T-cell (primary cell): ENCODE data around the gene LRP10. TPM values are rescaled to one million over a fixed set of nuclear protein-coding genes. Genes with fewer than 3 reads are reported as not detected.

Experiments used
- ATAC-seq, 4 experiments: fragments of 200-7000 bp in 3 of 4; fragments of 150-1000 bp in 1 of 4; cut with Tn5 transposase; replicated peaks in 1 of 4; 1 replicate in 3 of 4; 2 replicates in 1 of 4; pipeline ENCODE4 v1.10.0; 2021; ENCODE audit warnings: moderate library complexity in 3 of 4, mild to moderate bottlenecking in 2 of 4, moderate number of reproducible peaks in 1 of 4
- CTCF ChIA-PET, 2 donors: fragments of 300-600 bp; sonication (Branson Sonifier 250); formaldehyde crosslinking; loops; one replicate each; lab custom pipeline; 2022; ENCODE audit warnings: antibody characterized with exemption in 2 of 2; lab: Charles Lee
- POLR2A ChIA-PET, 2 donors: fragments of 300-600 bp; sonication (Branson Sonifier 250); formaldehyde crosslinking; loops; one replicate each; lab custom pipeline; 2022; ENCODE audit warnings: antibody characterized with exemption in 2 of 2; lab: Charles Lee
- DNase-seq, 35 experiments: peaks; one replicate each; pipeline versions ENCODE4 v3.0.0 to v3.0.0-alpha.2; 2013 to 2023
- H3K27ac ChIP-seq: one replicate; pipeline ENCODE4 v1.5.1; 2013; ENCODE audit warnings: low read length
- H3K27me3 ChIP-seq, 2 experiments: replicated peaks in 1 of 2; 1 replicate in 1 of 2; 2 replicates in 1 of 2; pipeline versions ENCODE4 v1.6.1 to v1.7.0; 2013; ENCODE audit warnings: low read length in 1 of 2, mixed read lengths in 1 of 2; ENCODE audit not compliant: control insufficient read depth in 2 of 2, insufficient read depth in 2 of 2; ENCODE audit errors: extremely low read depth in 1 of 2
- H3K36me3 ChIP-seq, 2 donors: 1 replicate in 1 of 2; 2 replicates in 1 of 2; pipeline versions ENCODE4 v1.6.1 to v1.7.0; 2013; ENCODE audit warnings: low read length in 1 of 2; ENCODE audit not compliant: control insufficient read depth in 2 of 2, insufficient read depth in 1 of 2; ENCODE audit errors: extremely low read depth in 1 of 2
- H3K4me1 ChIP-seq, 2 experiments: 1 replicate in 1 of 2; 2 replicates in 1 of 2; pipeline versions ENCODE4 v1.6.1 to v1.7.0; 2013; ENCODE audit warnings: low read length in 2 of 2, mixed read lengths in 1 of 2; ENCODE audit not compliant: insufficient read depth in 2 of 2, control insufficient read depth in 1 of 2; ENCODE audit errors: extremely low read depth in 1 of 2
- H3K4me3 ChIP-seq, 2 donors: 1 replicate in 1 of 2; 2 replicates in 1 of 2; pipeline versions ENCODE4 v1.5.1 to v1.7.0; 2013; ENCODE audit warnings: mild to moderate bottlenecking in 2 of 2, low read length in 1 of 2, moderate library complexity in 1 of 2; ENCODE audit not compliant: control insufficient read depth in 1 of 2; ENCODE audit errors: extremely low read depth in 1 of 2
- H3K9me3 ChIP-seq: 2 replicates; pipeline ENCODE4 v1.7.0; 2013
- H3K27ac Mint-ChIP-seq, 2 donors: one replicate each; pipeline ENCODE4 v1.8.0; 2020 to 2021; ENCODE audit warnings: mild to moderate bottlenecking in 2 of 2, mixed read lengths in 2 of 2
- H3K27me3 Mint-ChIP-seq, 2 donors: one replicate each; pipeline ENCODE4 v1.8.0; 2021 to 2022; ENCODE audit warnings: mixed read lengths in 2 of 2
- H3K36me3 Mint-ChIP-seq: one replicate; pipeline ENCODE4 v1.8.0; 2021; ENCODE audit warnings: mixed read lengths
- H3K4me1 Mint-ChIP-seq, 3 donors: one replicate each; pipeline ENCODE4 v1.8.0; 2020 to 2022; ENCODE audit warnings: mixed read lengths in 3 of 3, mild to moderate bottlenecking in 1 of 3
- H3K4me3 Mint-ChIP-seq, 3 donors: one replicate each; pipeline ENCODE4 v1.8.0; 2020 to 2022; ENCODE audit warnings: mild to moderate bottlenecking in 3 of 3, mixed read lengths in 3 of 3, moderate library complexity in 3 of 3
- H3K9me3 Mint-ChIP-seq, 3 donors: one replicate each; pipeline ENCODE4 v1.8.0; 2020 to 2022; ENCODE audit warnings: mixed read lengths in 3 of 3
- WGBS: methylation state at CpG from one replicate; pipeline ENCODE4 v1.1.5; 2013; ENCODE audit warnings: missing lambda C conversion rate; ENCODE audit not compliant: insufficient coverage; 5-methylcytosine and 5-hydroxymethylcytosine counted together
- total RNA-seq, 35 experiments: library from RNA in 6 of 35; stranded (reverse) in 6 of 35; fragments of 120-200 nt in 1 of 35; gene quantifications; one replicate each; pipeline versions ENCODE4 v1.2.1 to v1.2.4 and lab custom pipeline; 2013 to 2026

LRP10 gene
- total RNA-seq, 5 donors from 2014 or later (not counting 1 experiment from before 2014, with no cell fraction given), result 67.0 to 103 (median 89.9) TPM

DNA sequence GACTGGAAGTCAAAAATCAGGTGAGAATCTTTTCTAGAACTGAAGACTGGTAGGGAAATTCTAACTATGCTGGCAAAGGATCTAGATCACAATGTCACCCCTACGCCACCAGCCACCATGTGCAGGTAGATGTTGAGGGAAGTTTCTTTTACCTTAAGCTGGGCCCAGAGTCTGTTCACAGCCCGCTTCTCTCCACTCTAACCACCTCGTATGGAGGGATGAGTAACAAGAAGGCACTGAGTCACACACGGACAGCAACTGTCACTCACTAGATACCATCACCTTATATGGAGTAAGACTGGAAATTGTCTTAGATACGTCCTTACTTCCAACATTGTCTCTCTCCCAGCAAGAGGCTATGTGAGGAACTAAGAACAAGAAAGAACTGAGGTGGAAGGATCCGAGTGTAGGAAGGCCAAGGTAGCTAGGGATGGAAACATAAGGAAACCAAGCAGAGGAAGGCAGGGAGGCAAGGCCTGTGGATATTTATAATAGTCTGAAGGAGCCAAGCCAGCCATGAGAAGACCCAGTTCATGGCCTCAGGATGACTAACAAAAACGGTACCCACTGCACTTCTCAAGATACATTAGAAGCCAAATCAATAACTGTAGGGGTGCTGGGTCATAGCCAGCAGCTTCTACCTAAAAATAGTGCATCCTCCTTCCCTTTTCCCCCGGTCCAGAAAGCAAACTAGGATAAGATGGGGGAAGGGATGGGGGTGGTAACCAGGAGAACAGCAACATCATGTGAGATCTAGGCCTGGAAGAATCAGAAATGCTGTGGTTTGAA is 27.0 kb downstream of the LRP10 start:
- ChIA-PET CTCF (interaction anchor here in 1 of 2 donors (0.6 to 2.7 kb wide), 3 partner anchors 10 to 29 kb away, joined by 3 to 12 read pairs (median 3); no protein-coding TSS in a partner anchor), POLR2A (no interaction called here)
- Histone ChIP-seq H3K4me3 (no peak overlapping the region), H3K4me1 (peaks cover 2 to 10% of the 10 kb centered on the region in 2 experiments), H3K36me3 (peaks cover 8 to 31% of the 10 kb centered on the region in 2 donors), H3K9me3 (no peaks in the 10 kb centered on the region), H3K27ac (no peak overlapping the region), H3K27me3 (no peaks in the 10 kb centered on the region)
- WGBS, result no CpG with 5 or more reads among the region's 8 CpGs
- Mint-ChIP-seq H3K27me3 (no peaks in the 10 kb centered on the region), H3K4me1 (peaks cover 8 to 11% (median 10%) of the 10 kb centered on the region in 3 donors), H3K27ac (no peak overlapping the region), H3K9me3 (no peaks in the 10 kb centered on the region), H3K4me3 (no peak overlapping the region), H3K36me3 (peaks cover 25% of the 10 kb centered on the region)
- DNase-seq, result no peak
- ATAC-seq, result no peak

DNA sequence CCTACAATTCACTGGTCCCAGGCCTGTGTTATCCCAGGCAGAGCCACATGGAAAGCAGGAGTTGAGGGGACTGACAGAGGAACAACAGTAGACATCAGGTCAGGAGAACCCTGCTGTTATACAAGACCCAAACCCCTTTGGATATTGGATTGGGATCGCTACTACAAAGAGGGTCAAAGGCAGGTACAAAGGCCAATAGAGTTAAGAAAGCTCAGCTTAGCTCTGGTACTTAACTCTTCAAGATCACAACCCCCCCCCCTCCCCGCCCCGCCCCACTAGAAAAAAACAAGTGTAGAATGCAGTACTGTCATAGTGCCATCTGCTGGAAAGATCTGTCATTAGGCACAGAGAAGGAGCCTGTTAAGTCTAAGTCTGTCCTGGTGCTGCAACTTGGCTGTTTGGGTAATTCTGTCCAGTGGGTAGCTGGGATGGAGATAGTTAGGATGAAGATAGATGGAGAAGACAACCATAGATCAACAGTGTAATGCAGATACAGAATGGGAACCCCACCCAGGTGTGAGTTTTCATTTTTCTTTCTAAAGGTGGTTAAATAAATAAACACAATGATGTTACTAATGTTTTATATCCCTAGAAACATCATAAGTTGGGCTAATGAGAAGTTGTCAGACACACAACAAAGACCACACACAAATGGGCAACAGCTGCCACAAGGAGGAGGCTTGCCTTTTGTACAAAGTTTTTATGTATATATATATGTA is 28.7 kb downstream of the LRP10 start:
- H3K27ac ChIP-seq, result no peak overlapping the region
- H3K4me1 ChIP-seq, result peaks cover 2 to 10% of the 10 kb centered on the region in 2 experiments
- CTCF ChIA-PET, result interaction anchor here (0.6 to 2.7 kb wide), 24 partner anchors 10 to 343 kb away, joined by 3 to 23 read pairs (median 5); partner anchors contain the start of genes LRP10 (in 1 of the 2) and REM2 (in 1 of the 2)
- Mint-ChIP-seq H3K36me3 (peaks cover 36% of the 10 kb centered on the region), H3K27ac (peak overlapping the region in 1 of 2 donors; percentile 41), H3K4me3 (no peak overlapping the region), H3K4me1 (peaks cover 8 to 11% (median 9%) of the 10 kb centered on the region in 3 donors), H3K9me3 (no peaks in the 10 kb centered on the region), H3K27me3 (no peaks in the 10 kb centered on the region)
- H3K9me3 ChIP-seq, result no peaks in the 10 kb centered on the region
- ATAC-seq (peak; percentile 73 to 81 (median 80)), DNase-seq (peak in 26 of 35 experiments; percentile 17 to 85 (median 39))
- H3K36me3 ChIP-seq, result peaks cover 16 to 49% of the 10 kb centered on the region in 2 donors
- no peak overlapping the region for H3K4me3 ChIP-seq
- WGBS, result no CpG with 5 or more reads among the region's 3 CpGs
- POLR2A ChIA-PET, result interaction anchor here (0.5 to 1.3 kb wide), 2 partner anchors 13 to 19 kb away, joined by 4 to 7 read pairs; partner anchors contain the start of gene RBM23 (in 1 of the 2)
- H3K27me3 ChIP-seq, result no peaks in the 10 kb centered on the region

DNA sequence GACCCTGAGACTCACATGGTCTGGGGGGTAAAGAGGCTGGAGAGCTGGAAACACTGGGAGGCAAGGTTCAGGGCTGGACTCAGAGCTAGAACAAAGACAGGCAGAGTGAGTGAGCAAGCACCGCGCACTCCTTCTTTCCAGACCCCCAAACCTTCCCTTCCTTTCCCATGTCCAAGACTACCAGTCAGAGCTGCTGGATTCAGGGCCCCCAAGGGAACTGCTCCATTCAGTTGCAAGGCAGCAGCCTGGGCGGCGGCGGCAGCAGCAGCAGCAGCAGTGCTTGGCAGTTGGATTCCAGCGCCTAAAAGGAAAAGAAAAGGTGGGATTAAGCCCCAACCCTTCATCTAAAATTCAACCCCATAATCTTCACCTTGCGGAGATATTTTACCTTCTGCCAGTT is 30.3 kb downstream of the LRP10 start:
- Histone ChIP-seq H3K4me1 (peaks cover 2 to 10% of the 10 kb centered on the region in 2 experiments), H3K4me3 (no peak overlapping the region), H3K9me3 (no peaks in the 10 kb centered on the region), H3K27me3 (no peaks in the 10 kb centered on the region), H3K27ac (no peak overlapping the region), H3K36me3 (peaks cover 15 to 64% of the 10 kb centered on the region in 2 donors)
- POLR2A ChIA-PET, result interaction anchor here (0.6 to 1.2 kb wide), 4 partner anchors 16 to 88 kb away, joined by 3 to 17 read pairs (median 4); no protein-coding TSS in a partner anchor
- peaks cover 49% of the 10 kb centered on the region for H3K36me3 Mint-ChIP-seq
- 100% methylated on average over 6 of the region's 7 CpGs for WGBS
- peak overlapping the region in 1 of 2 donors; percentile 49 for H3K27ac Mint-ChIP-seq
- H3K4me1 Mint-ChIP-seq, result peaks cover 8 to 11% (median 9%) of the 10 kb centered on the region in 3 donors
- CTCF ChIA-PET, result interaction anchor here (0.5 to 1.8 kb wide), 15 partner anchors 13 to 604 kb away, joined by 3 to 7 read pairs (median 4); partner anchors contain the start of genes RBM23 (in 1 of the 2) and REM2 (in 1 of the 2)
- H3K9me3 Mint-ChIP-seq, result no peaks in the 10 kb centered on the region
- H3K27me3 Mint-ChIP-seq, result no peaks in the 10 kb centered on the region
- ATAC-seq (no peak), DNase-seq (no peak)
- H3K4me3 Mint-ChIP-seq, result no peak overlapping the region

DNA sequence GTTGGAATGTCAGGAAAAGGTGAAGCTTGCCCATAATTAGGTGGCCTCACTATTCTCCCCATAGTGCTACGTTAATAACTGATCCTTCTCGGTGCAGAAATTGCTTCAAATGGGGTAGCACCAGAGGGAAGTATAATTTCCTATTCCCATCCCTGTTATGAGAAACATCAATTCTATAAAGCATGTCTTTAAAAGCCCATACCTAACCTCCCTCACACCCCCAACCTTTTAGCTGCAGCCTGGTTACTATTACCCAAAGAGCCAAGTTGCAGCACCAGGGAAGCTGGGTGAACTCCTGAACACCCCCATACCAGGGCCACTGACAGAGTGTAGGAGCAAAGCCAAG is 32.2 kb downstream of the LRP10 start:
- Mint-ChIP-seq H3K27me3 (no peaks in the 10 kb centered on the region), H3K9me3 (no peaks in the 10 kb centered on the region), H3K27ac (no peak overlapping the region), H3K4me1 (peaks cover 7 to 11% (median 8%) of the 10 kb centered on the region in 3 donors), H3K36me3 (peaks cover 52% of the 10 kb centered on the region), H3K4me3 (no peak overlapping the region)
- Histone ChIP-seq H3K4me3 (no peak overlapping the region), H3K27me3 (no peaks in the 10 kb centered on the region), H3K27ac (no peak overlapping the region), H3K9me3 (no peaks in the 10 kb centered on the region), H3K4me1 (peaks cover 2 to 10% of the 10 kb centered on the region in 2 experiments), H3K36me3 (peaks cover 17 to 78% of the 10 kb centered on the region in 2 donors)
- ATAC-seq (no peak), DNase-seq (no peak)
- no CpG with 5 or more reads among the region's 2 CpGs for WGBS
- ChIA-PET CTCF (interaction anchor here in 1 of 2 donors (0.9 kb wide), 1 partner anchor 53 kb away, joined by 3 read pairs; no protein-coding TSS in a partner anchor), POLR2A (interaction anchor here in 1 of 2 donors (0.6 kb wide), 1 partner anchor 10 kb away, joined by 3 read pairs; no protein-coding TSS in a partner anchor)

DNA sequence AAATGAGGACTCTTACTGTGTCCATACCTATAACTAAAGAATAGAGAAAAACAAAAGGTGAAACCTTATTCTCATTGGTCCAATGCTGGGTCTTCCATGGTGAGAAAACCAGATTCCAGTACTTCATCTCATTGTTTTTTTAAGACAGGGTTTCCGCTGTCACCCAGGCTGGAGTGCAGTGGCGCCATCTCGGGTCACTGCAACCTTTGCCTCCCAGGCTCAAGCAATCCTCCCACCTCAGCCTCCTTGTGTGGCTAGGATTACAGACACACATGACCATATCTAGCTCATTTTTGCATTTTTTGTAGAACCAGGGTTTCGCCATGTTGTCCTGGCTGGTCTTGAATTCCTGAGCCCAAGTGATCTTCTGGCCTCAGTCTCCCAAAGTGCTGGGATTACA is 34.1 kb downstream of the LRP10 start:
- Mint-ChIP-seq H3K27me3 (no peaks in the 10 kb centered on the region), H3K4me3 (no peak overlapping the region), H3K9me3 (no peaks in the 10 kb centered on the region), H3K27ac (peak overlapping the region in 1 of 2 donors; percentile 18), H3K4me1 (peaks cover 8 to 11% (median 10%) of the 10 kb centered on the region in 3 donors), H3K36me3 (peaks cover 57% of the 10 kb centered on the region)
- Histone ChIP-seq H3K36me3 (peaks cover 20 to 90% of the 10 kb centered on the region in 2 donors), H3K9me3 (no peaks in the 10 kb centered on the region), H3K4me1 (peaks cover 2 to 6% of the 10 kb centered on the region in 2 experiments), H3K27me3 (no peaks in the 10 kb centered on the region), H3K4me3 (no peak overlapping the region), H3K27ac (no peak overlapping the region)
- ATAC-seq (no peak), DNase-seq (no peak)
- 100% methylated on average over 1 of the region's 4 CpGs for WGBS
- ChIA-PET POLR2A (interaction anchor here in 1 of 2 donors (0.6 kb wide), 1 partner anchor 12 kb away, joined by 10 read pairs; no protein-coding TSS in a partner anchor), CTCF (interaction anchor here in 1 of 2 donors (1.0 kb wide), 1 partner anchor 335 kb away, joined by 3 read pairs; no protein-coding TSS in a partner anchor)
